WTC11 (cell line): ENCODE measurements around the gene OBSL1.

Experiments used
- SMAD3 ChIP-seq: sonication (generic); formaldehyde crosslinking; IDR thresholded peaks from 2 replicates; pipeline ENCODE4 v1.8.0; 2022; ENCODE audit warnings: missing genetic modification reagents, mild to moderate bottlenecking, borderline replicate concordance
- TF ChIP-seq, protein P1 (sequence below): sonication (generic); formaldehyde crosslinking; IDR thresholded peaks from 2 replicates; pipeline ENCODE4 v1.8.1; 2023; ENCODE audit warnings: mild to moderate bottlenecking, missing genetic modification reagents, moderate library complexity

GRCh38 chr2:219501849-219502248 is 69.5 kb downstream of the OBSL1 start:
- TF ChIP-seq SMAD3 (CRISPR knock-in tag) = no peak
- TF ChIP-seq, protein P1, sequence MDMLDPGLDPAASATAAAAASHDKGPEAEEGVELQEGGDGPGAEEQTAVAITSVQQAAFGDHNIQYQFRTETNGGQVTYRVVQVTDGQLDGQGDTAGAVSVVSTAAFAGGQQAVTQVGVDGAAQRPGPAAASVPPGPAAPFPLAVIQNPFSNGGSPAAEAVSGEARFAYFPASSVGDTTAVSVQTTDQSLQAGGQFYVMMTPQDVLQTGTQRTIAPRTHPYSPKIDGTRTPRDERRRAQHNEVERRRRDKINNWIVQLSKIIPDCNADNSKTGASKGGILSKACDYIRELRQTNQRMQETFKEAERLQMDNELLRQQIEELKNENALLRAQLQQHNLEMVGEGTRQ (CRISPR knock-in tag) = no peak
